HG03097 (cell line): ENCODE results near the gene CAMSAP2.

ENCODE experiments used
- ATAC-seq: cut with Tn5 transposase; IDR thresholded peaks from one replicate; pipeline ENCODE4 v1.9.1; 2021; ENCODE audit not compliant: unreplicated experiment, low FRiP score

The CAMSAP2 gene

GRCh38 chr1:200738327-200738948 lies at the start of gene CAMSAP2:
TSS of gene CAMSAP2 (plus strand) at chr1:200738893. CDS start at chr1:200739828, 935 bp downstream.
- peak; percentile 36 for ATAC-seq

- ATAC-seq: no peak
These were observed 46.4 kb upstream of the CAMSAP2 start for GRCh38 chr1:200692316-200692715.

- no peak for ATAC-seq
These were observed 45.4 kb upstream of the CAMSAP2 start for GRCh38 chr1:200693327-200693726.

- no peak for ATAC-seq
These were observed 44.0 kb upstream of the CAMSAP2 start for GRCh38 chr1:200694738-200695137.

GRCh38 chr1:200699871-200700270 lies 38.8 kb upstream of the CAMSAP2 start:
- ATAC-seq: no peak

GRCh38 chr1:200704986-200705500 lies 33.6 kb upstream of the CAMSAP2 start:
- ATAC-seq: no peak

GRCh38 chr1:200706111-200706814 lies 32.4 kb upstream of the CAMSAP2 start:
- ATAC-seq: no peak

GRCh38 chr1:200707116-200707515 lies 31.6 kb upstream of the CAMSAP2 start:
- ATAC-seq: no peak

- ATAC-seq: no peak
These were observed 30.5 kb upstream of the CAMSAP2 start for GRCh38 chr1:200708161-200708560.

GRCh38 chr1:200708769-200709168 lies 29.9 kb upstream of the CAMSAP2 start:
- ATAC-seq: no peak

GRCh38 chr1:200710166-200710565 lies 28.5 kb upstream of the CAMSAP2 start:
- ATAC-seq: no peak

GRCh38 chr1:200714504-200715187 lies 24.0 kb upstream of the CAMSAP2 start:
- ATAC-seq: no peak

- ATAC-seq: no peak
These were observed 18.5 kb upstream of the CAMSAP2 start for GRCh38 chr1:200720199-200720598.

GRCh38 chr1:200724064-200724463 lies 14.6 kb upstream of the CAMSAP2 start:
- no peak for ATAC-seq

GRCh38 chr1:200727257-200727656 lies 11.4 kb upstream of the CAMSAP2 start:
- ATAC-seq: no peak

- ATAC-seq: no peak
These were observed 8.8 kb upstream of the CAMSAP2 start for GRCh38 chr1:200729863-200730262.

GRCh38 chr1:200731654-200732332 lies 6.9 kb upstream of the CAMSAP2 start:
- no peak for ATAC-seq

GRCh38 chr1:200732438-200732837 lies 6.3 kb upstream of the CAMSAP2 start:
- ATAC-seq: no peak

- ATAC-seq: no peak
These were observed 4.8 kb upstream of the CAMSAP2 start for GRCh38 chr1:200733907-200734306.

- no peak for ATAC-seq
These were observed 924 bp upstream of the CAMSAP2 start for GRCh38 chr1:200737647-200738291.
